ENCODE data around the gene INSR. TPM values are rescaled to one million over a fixed set of nuclear protein-coding genes. Genes with fewer than 3 reads are reported as not detected.

The INSR gene
- total and polyA plus RNA-seq, 2 donors (not counting 3 experiments of a cell fraction or from before 2014, with no cell fraction given): 4.9 to 19.5 TPM

GRCh38 chr19:7287722-7288121, 6.5 kb downstream of the INSR start:
- H3K4me2 ChIP-seq (ENCODE audit: insufficient read depth, low read length): no peak overlapping the region
- no peaks in the 10 kb centered on the region for H3K79me2 ChIP-seq (ENCODE audit: control insufficient read depth, insufficient read depth, low read length)
- no peaks in the 10 kb centered on the region for H3K4me1 ChIP-seq (ENCODE audit: control insufficient read depth, extremely low read depth, insufficient read depth, low read length)
- H3K36me3 ChIP-seq (ENCODE audit: control insufficient read depth in 2 of 2, extremely low read depth in 1 of 2, insufficient read depth in 2 of 2, low read length in 2 of 2): no peaks in the 10 kb centered on the region
- no peaks in the 10 kb centered on the region for H3K9me1 ChIP-seq (replicated peaks; ENCODE audit: control insufficient read depth, extremely low read depth, insufficient read depth, low read length)
- dilution Hi-C loops (cut with MboI; ENCODE audit: extremely low pct_ligation_motif_present, low sequenced_read_pairs): no loop called here
- H2AFZ ChIP-seq (ENCODE audit: low read depth, low read length): no peak overlapping the region
- intact Hi-C loops (cut with micrococcal nuclease): no loop called here
- H3K27ac ChIP-seq (ENCODE audit: insufficient read depth, low read depth, low read length): no peak overlapping the region
- H3K9me3 ChIP-seq (replicated peaks; ENCODE audit: control insufficient read depth, insufficient read depth, low read length): no peaks in the 10 kb centered on the region
- TF ChIP-seq JUN (IDR thresholded peaks at IDR 0.05; ENCODE audit: borderline replicate concordance, insufficient read depth, insufficient read length, low read depth) (no peak), GATA2 (IDR thresholded peaks at IDR 0.05; ENCODE audit: insufficient read depth, insufficient read length, low read depth, low read length) (no peak)
- TF ChIP-seq, protein P1, sequence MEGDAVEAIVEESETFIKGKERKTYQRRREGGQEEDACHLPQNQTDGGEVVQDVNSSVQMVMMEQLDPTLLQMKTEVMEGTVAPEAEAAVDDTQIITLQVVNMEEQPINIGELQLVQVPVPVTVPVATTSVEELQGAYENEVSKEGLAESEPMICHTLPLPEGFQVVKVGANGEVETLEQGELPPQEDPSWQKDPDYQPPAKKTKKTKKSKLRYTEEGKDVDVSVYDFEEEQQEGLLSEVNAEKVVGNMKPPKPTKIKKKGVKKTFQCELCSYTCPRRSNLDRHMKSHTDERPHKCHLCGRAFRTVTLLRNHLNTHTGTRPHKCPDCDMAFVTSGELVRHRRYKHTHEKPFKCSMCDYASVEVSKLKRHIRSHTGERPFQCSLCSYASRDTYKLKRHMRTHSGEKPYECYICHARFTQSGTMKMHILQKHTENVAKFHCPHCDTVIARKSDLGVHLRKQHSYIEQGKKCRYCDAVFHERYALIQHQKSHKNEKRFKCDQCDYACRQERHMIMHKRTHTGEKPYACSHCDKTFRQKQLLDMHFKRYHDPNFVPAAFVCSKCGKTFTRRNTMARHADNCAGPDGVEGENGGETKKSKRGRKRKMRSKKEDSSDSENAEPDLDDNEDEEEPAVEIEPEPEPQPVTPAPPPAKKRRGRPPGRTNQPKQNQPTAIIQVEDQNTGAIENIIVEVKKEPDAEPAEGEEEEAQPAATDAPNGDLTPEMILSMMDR (IDR thresholded peaks at IDR 0.05; ENCODE audit: extremely low read depth in 1 of 2, insufficient read depth in 1 of 2, low read depth in 1 of 2, low read length in 2 of 2): no peak
- ChIA-PET CTCF (interaction anchor here (0.7 kb wide), 1 partner anchor 141 kb away, joined by 4 read pairs; no protein-coding TSS in a partner anchor), POLR2A (no interaction called here)
- no peak for DNase-seq (ENCODE audit: low read depth, low spot score)
- H3K4me3 ChIP-seq (replicated peaks in 1 of 3; ENCODE audit: insufficient read depth in 1 of 3, low read depth in 1 of 3, low read length in 3 of 3): no peak overlapping the region
- BruUV-seq (replicated peaks): no TSS peak
- no peak for FAIRE-seq
- H3K9ac ChIP-seq (replicated peaks; ENCODE audit: extremely low read depth, insufficient read depth, low read length): no peak overlapping the region
- H4K20me1 ChIP-seq (replicated peaks; ENCODE audit: control insufficient read depth, extremely low read depth, insufficient read depth, low read length): peaks cover 3% of the 10 kb centered on the region
- H3K27me3 ChIP-seq (ENCODE audit: control insufficient read depth in 2 of 2, insufficient read depth in 2 of 2, low read length in 2 of 2): no peaks in the 10 kb centered on the region

GRCh38 chr19:7280940-7281666, 13.1 kb downstream of the INSR start:
- ChIA-PET POLR2A (no interaction called here), CTCF (no interaction called here)

More at GRCh38 chr19:7280940-7281666, 13.1 kb downstream of the INSR start:
- Histone ChIP-seq H3K9ac (replicated peaks; ENCODE audit: extremely low read depth, insufficient read depth, low read length) (no peak overlapping the region), H3K4me3 (replicated peaks in 1 of 3; ENCODE audit: insufficient read depth in 1 of 3, low read depth in 1 of 3, low read length in 3 of 3) (no peak overlapping the region), H3K79me2 (ENCODE audit: control insufficient read depth, insufficient read depth, low read length) (no peaks in the 10 kb centered on the region), H3K27me3 (ENCODE audit: control insufficient read depth in 2 of 2, insufficient read depth in 2 of 2, low read length in 2 of 2) (no peaks in the 10 kb centered on the region), H3K9me1 (replicated peaks; ENCODE audit: control insufficient read depth, extremely low read depth, insufficient read depth, low read length) (no peaks in the 10 kb centered on the region), H3K4me1 (ENCODE audit: control insufficient read depth, extremely low read depth, insufficient read depth, low read length) (no peaks in the 10 kb centered on the region), H3K27ac (ENCODE audit: insufficient read depth, low read depth, low read length) (no peak overlapping the region), H3K9me3 (replicated peaks; ENCODE audit: control insufficient read depth, insufficient read depth, low read length) (no peaks in the 10 kb centered on the region), H3K36me3 (ENCODE audit: control insufficient read depth in 2 of 2, extremely low read depth in 1 of 2, insufficient read depth in 2 of 2, low read length in 2 of 2) (no peaks in the 10 kb centered on the region), H2AFZ (ENCODE audit: low read depth, low read length) (no peak overlapping the region), H3K4me2 (ENCODE audit: insufficient read depth, low read length) (no peak overlapping the region), H4K20me1 (replicated peaks; ENCODE audit: control insufficient read depth, extremely low read depth, insufficient read depth, low read length) (peaks cover 2% of the 10 kb centered on the region)
- dilution Hi-C loops (cut with MboI; ENCODE audit: extremely low pct_ligation_motif_present, low sequenced_read_pairs): no loop called here
- no TSS peak for BruUV-seq (replicated peaks)
- intact Hi-C loops (cut with micrococcal nuclease): no loop called here
- peak; percentile 62 for FAIRE-seq
- no peak for DNase-seq (ENCODE audit: low read depth, low spot score)
- TF ChIP-seq MYC (IDR thresholded peaks at IDR 0.05; ENCODE audit: low read depth, low read length) (no peak), POLR2A (IDR thresholded peaks at IDR 0.05; ENCODE audit: low read depth, low read length) (no peak), EZH2 (IDR thresholded peaks at IDR 0.05; ENCODE audit: borderline replicate concordance, low read depth, low read length, severe bottlenecking) (no peak), FOS (IDR thresholded peaks at IDR 0.05; ENCODE audit: borderline replicate concordance, insufficient read depth, low read length) (no peak)

All from endothelial cell of umbilical vein (primary cell).